KMS-11 (cell line): Measurements from ENCODE around the gene SHB.

Source experiments
- H2AFZ ChIP-seq: fragments of 200-600 bp; sonication (generic); 2 replicates; pipeline ENCODE4 v1.6.1; 2016; ENCODE audit warnings: antibody characterized with exemption, mixed run types, low read depth
- H3K27ac ChIP-seq: fragments of 200-600 bp; sonication (generic); 2 replicates; pipeline ENCODE4 v1.6.1; 2016; ENCODE audit warnings: mild to moderate bottlenecking, mixed run types
- H3K27me3 ChIP-seq: fragments of 200-600 bp; sonication (generic); 2 replicates; pipeline ENCODE4 v1.6.1; 2017; ENCODE audit warnings: mild to moderate bottlenecking, low read depth, mixed run types, moderate library complexity; ENCODE audit not compliant: insufficient read depth
- H3K36me3 ChIP-seq: fragments of 200-600 bp; sonication (generic); 2 replicates; pipeline ENCODE4 v1.6.1; 2017; ENCODE audit warnings: mild to moderate bottlenecking, mixed run types; ENCODE audit not compliant: insufficient read depth
- H3K4me1 ChIP-seq: fragments of 200-600 bp; sonication (generic); 2 replicates; pipeline ENCODE4 v1.6.1; 2016; ENCODE audit warnings: mild to moderate bottlenecking, low read depth, mixed run types; ENCODE audit not compliant: poor library complexity, severe bottlenecking
- H3K4me2 ChIP-seq: fragments of 200-600 bp; sonication (generic); 2 replicates; pipeline ENCODE4 v1.7.0; 2016; ENCODE audit warnings: mild to moderate bottlenecking, mixed run types
- H3K4me3 ChIP-seq: fragments of 200-600 bp; sonication (generic); IDR thresholded peaks from 2 replicates; pipeline ENCODE4 v1.6.1; 2017; ENCODE audit warnings: low read depth, low read length, mixed read lengths; ENCODE audit not compliant: insufficient read depth
- H3K79me2 ChIP-seq: fragments of 200-600 bp; sonication (generic); 2 replicates; pipeline ENCODE4 v1.6.1; 2016; ENCODE audit warnings: low read depth, mixed run types; ENCODE audit not compliant: insufficient read depth
- H3K9ac ChIP-seq: fragments of 200-600 bp; sonication (generic); 2 replicates; pipeline ENCODE4 v1.6.1; 2016; ENCODE audit warnings: mild to moderate bottlenecking, mixed run types
- H4K20me1 ChIP-seq: fragments of 200-600 bp; sonication (generic); 2 replicates; pipeline ENCODE4 v1.6.1; 2016; ENCODE audit warnings: mild to moderate bottlenecking, mixed run types; ENCODE audit not compliant: insufficient read depth
- CTCF ChIP-seq: fragments of 200-600 bp; sonication (generic); conservative IDR thresholded peaks from 2 replicates; pipeline ENCODE4 v1.6.1; 2017; ENCODE audit warnings: low read depth, mild to moderate bottlenecking, antibody characterized with exemption, low read length, moderate library complexity, mixed read lengths

SHB gene

GRCh38 chr9:38012767-38013450 is 56.1 kb downstream of the SHB start:
- Histone ChIP-seq H3K79me2 (no peaks in the 10 kb centered on the region), H3K4me2 (no peak overlapping the region), H3K27ac (no peak overlapping the region), H2AFZ (no peak overlapping the region), H3K36me3 (no peaks in the 10 kb centered on the region), H3K4me3 (no peak overlapping the region), H3K9ac (no peak overlapping the region), H3K4me1 (no peaks in the 10 kb centered on the region), H3K27me3 (no peaks in the 10 kb centered on the region), H4K20me1 (no peaks in the 10 kb centered on the region)
- TF ChIP-seq CTCF = no peak

- Histone ChIP-seq H3K36me3 (no peaks in the 10 kb centered on the region), H3K27me3 (no peaks in the 10 kb centered on the region), H2AFZ (no peak overlapping the region), H3K4me3 (no peak overlapping the region), H4K20me1 (no peaks in the 10 kb centered on the region), H3K79me2 (no peaks in the 10 kb centered on the region), H3K4me2 (no peak overlapping the region), H3K4me1 (no peaks in the 10 kb centered on the region), H3K27ac (no peak overlapping the region), H3K9ac (no peak overlapping the region)
- TF ChIP-seq CTCF = no peak
Observed at GRCh38 chr9:38011991-38012390, 57.0 kb downstream of the SHB start.

GRCh38 chr9:38010918-38011704 is 57.9 kb downstream of the SHB start:
- Histone ChIP-seq H3K27me3 (no peaks in the 10 kb centered on the region), H2AFZ (no peak overlapping the region), H3K4me1 (no peaks in the 10 kb centered on the region), H4K20me1 (no peaks in the 10 kb centered on the region), H3K79me2 (no peaks in the 10 kb centered on the region), H3K4me3 (no peak overlapping the region), H3K36me3 (no peaks in the 10 kb centered on the region), H3K9ac (no peak overlapping the region), H3K27ac (no peak overlapping the region), H3K4me2 (no peak overlapping the region)
- no peak for TF ChIP-seq CTCF

- no peak overlapping the region for H3K4me3 ChIP-seq
- no peaks in the 10 kb centered on the region for H4K20me1 ChIP-seq
- H3K27ac ChIP-seq = no peak overlapping the region
- H3K36me3 ChIP-seq = no peaks in the 10 kb centered on the region
- H3K79me2 ChIP-seq = no peaks in the 10 kb centered on the region
- no peaks in the 10 kb centered on the region for H3K4me1 ChIP-seq
- H3K9ac ChIP-seq = no peak overlapping the region
- H3K27me3 ChIP-seq = no peaks in the 10 kb centered on the region
- no peak for TF ChIP-seq CTCF
- no peak overlapping the region for H3K4me2 ChIP-seq
- H2AFZ ChIP-seq = no peak overlapping the region
Observed at GRCh38 chr9:38009990-38010389, 59.0 kb downstream of the SHB start.
